ENCODE results near the gene RHBG. TPM values are rescaled to one million over a fixed set of nuclear protein-coding genes. Genes with fewer than 3 reads are reported as not detected.
A peak's percentile ranks its signal among the peaks of the same experiment; 100 is the strongest.

RHBG gene
- total RNA-seq, 1 experiment from 2014 or later: not detected

- no peak for DNase-seq (ENCODE audit: low read depth)
These were observed 17.3 kb downstream of the RHBG start for GRCh38 chr1:156386134-156386901.

GRCh38 chr1:156386949-156387869, 18.2 kb downstream of the RHBG start:
- no peak for DNase-seq (ENCODE audit: low read depth)

GRCh38 chr1:156387870-156388173, 18.8 kb downstream of the RHBG start:
- DNase-seq (ENCODE audit: low read depth): no peak

GRCh38 chr1:156388174-156389137, 19.4 kb downstream of the RHBG start:
- DNase-seq (ENCODE audit: low read depth): no peak

- no peak for DNase-seq (ENCODE audit: low read depth)
These were observed 20.3 kb downstream of the RHBG start for GRCh38 chr1:156389311-156389710.

GRCh38 chr1:156390469-156391365, 21.7 kb downstream of the RHBG start:
- DNase-seq (ENCODE audit: low read depth): no peak

GRCh38 chr1:156391366-156391677, 22.3 kb downstream of the RHBG start:
- DNase-seq (ENCODE audit: low read depth): no peak

- DNase-seq (ENCODE audit: low read depth): no peak
These were observed 22.7 kb downstream of the RHBG start for GRCh38 chr1:156391701-156392100.

GRCh38 chr1:156392452-156392853, 23.4 kb downstream of the RHBG start:
- DNase-seq (ENCODE audit: low read depth): no peak

- DNase-seq (ENCODE audit: low read depth): no peak
These were observed 24.1 kb downstream of the RHBG start for GRCh38 chr1:156393095-156393494.

GRCh38 chr1:156394082-156394481, 25.1 kb downstream of the RHBG start:
- no peak for DNase-seq (ENCODE audit: low read depth)

GRCh38 chr1:156394835-156395461, 25.9 kb downstream of the RHBG start:
- no peak for DNase-seq (ENCODE audit: low read depth)

- peak; percentile 16 for DNase-seq (ENCODE audit: low read depth)
These were observed 30.5 kb downstream of the RHBG start for GRCh38 chr1:156399355-156400125.

GRCh38 chr1:156400191-156400935, 31.4 kb downstream of the RHBG start:
- DNase-seq (ENCODE audit: low read depth): no peak

- no peak for DNase-seq (ENCODE audit: low read depth)
These were observed 32.1 kb downstream of the RHBG start for GRCh38 chr1:156401041-156401574.

- DNase-seq (ENCODE audit: low read depth): no peak
These were observed 32.7 kb downstream of the RHBG start for GRCh38 chr1:156401681-156402081.

GRCh38 chr1:156402331-156403020, 33.5 kb downstream of the RHBG start:
- DNase-seq (ENCODE audit: low read depth): no peak

GRCh38 chr1:156405670-156406069, 36.7 kb downstream of the RHBG start:
- DNase-seq (ENCODE audit: low read depth): no peak

Measured in M059J (cell line).